EH (cell line): ENCODE measurements around the gene HSD17B3.
A peak's percentile ranks its signal among the peaks of the same experiment; 100 is the strongest.
"Not testable (repeated sequence)": the region's sequence is repeated elsewhere in the genome, so short reads cannot be mapped to it uniquely, and the experiment has no call there.

Experiments used
- DNase-seq: peaks from one replicate; pipeline ENCODE4 v3.0.0-alpha.2; 2015; ENCODE audit warnings: low read depth

Gene HSD17B3

GRCh38 chr9:96306958-96307357 lies 5.0 kb upstream of the HSD17B3 start:
- DNase-seq, result not testable (repeated sequence)

- no peak for DNase-seq
Measured at GRCh38 chr9:96305171-96305570, 3.2 kb upstream of the HSD17B3 start.

- no peak for DNase-seq
Measured at GRCh38 chr9:96304230-96304629, 2.3 kb upstream of the HSD17B3 start.

- DNase-seq, result peak; percentile 5
Measured at GRCh38 chr9:96299823-96300222, 2.2 kb downstream of the HSD17B3 start.

GRCh38 chr9:96294159-96294545 lies 7.8 kb downstream of the HSD17B3 start:
- no peak for DNase-seq

- peak; percentile 14 for DNase-seq
Measured at GRCh38 chr9:96293498-96294158, 8.3 kb downstream of the HSD17B3 start.

- no peak for DNase-seq
Measured at GRCh38 chr9:96289392-96289791, 12.6 kb downstream of the HSD17B3 start.

- DNase-seq, result no peak
Measured at GRCh38 chr9:96281641-96282040, 20.3 kb downstream of the HSD17B3 start.

GRCh38 chr9:96279932-96280331 lies 22.0 kb downstream of the HSD17B3 start:
- DNase-seq, result no peak

- DNase-seq, result no peak
Measured at GRCh38 chr9:96274939-96275338, 27.0 kb downstream of the HSD17B3 start.

GRCh38 chr9:96270236-96270744 lies 31.7 kb downstream of the HSD17B3 start:
- no peak for DNase-seq

GRCh38 chr9:96258967-96259366 lies 43.0 kb downstream of the HSD17B3 start:
- DNase-seq, result no peak

- no peak for DNase-seq
Measured at GRCh38 chr9:96256800-96257199, 45.2 kb downstream of the HSD17B3 start.

- DNase-seq, result no peak
Measured at GRCh38 chr9:96255698-96256097, 46.3 kb downstream of the HSD17B3 start.

- no peak for DNase-seq
Measured at GRCh38 chr9:96253059-96253696, 48.8 kb downstream of the HSD17B3 start.

GRCh38 chr9:96251451-96251850 lies 50.5 kb downstream of the HSD17B3 start:
- DNase-seq, result no peak

GRCh38 chr9:96249746-96250145 lies 52.2 kb downstream of the HSD17B3 start:
- DNase-seq, result no peak

- no peak for DNase-seq
Measured at GRCh38 chr9:96246267-96246671, 55.7 kb downstream of the HSD17B3 start.

- no peak for DNase-seq
Measured at GRCh38 chr9:96245399-96245798, 56.6 kb downstream of the HSD17B3 start.

GRCh38 chr9:96243778-96244177 lies 58.2 kb downstream of the HSD17B3 start:
- DNase-seq, result no peak

GRCh38 chr9:96242811-96243210 lies 59.2 kb downstream of the HSD17B3 start:
- no peak for DNase-seq

- no peak for DNase-seq
Measured at GRCh38 chr9:96241391-96241809, 60.6 kb downstream of the HSD17B3 start.

- DNase-seq, result no peak
Measured at GRCh38 chr9:96236854-96237550, 65.0 kb downstream of the HSD17B3 start.
